ENCODE results near the gene NLRP5. TPM values are rescaled to one million over a fixed set of nuclear protein-coding genes. Genes with fewer than 3 reads are reported as not detected.

The NLRP5 gene
- total RNA-seq, 1 donor from 2014 or later = not detected

- Histone ChIP-seq H3K4me1 (ENCODE audit: insufficient read depth, low read length) (peaks cover 7% of the 10 kb centered on the region), H2AFZ (ENCODE audit: low read depth, low read length) (no peak overlapping the region), H3K27ac (ENCODE audit: low read depth, low read length) (no peak overlapping the region), H3K27me3 (ENCODE audit: insufficient read depth, low read length) (no peaks in the 10 kb centered on the region), H3K4me3 (ENCODE audit: insufficient read depth, low read depth, low read length) (no peak overlapping the region), H3K79me2 (ENCODE audit: insufficient read depth, low read length) (peaks cover 97% of the 10 kb centered on the region), H3K9me3 (ENCODE audit: insufficient read depth, low read depth, low read length) (no peaks in the 10 kb centered on the region), H3K9ac (ENCODE audit: low read length) (no peak overlapping the region), H3K36me3 (ENCODE audit: insufficient read depth, low read length) (no peaks in the 10 kb centered on the region), H4K20me1 (ENCODE audit: insufficient read depth, low read length) (peaks cover 91% of the 10 kb centered on the region), H3K4me2 (ENCODE audit: low read length) (no peak overlapping the region)
- no peak for TF ChIP-seq EZH2 (IDR thresholded peaks at IDR 0.05; ENCODE audit: insufficient read depth, low read length)
- TF ChIP-seq, protein P1, sequence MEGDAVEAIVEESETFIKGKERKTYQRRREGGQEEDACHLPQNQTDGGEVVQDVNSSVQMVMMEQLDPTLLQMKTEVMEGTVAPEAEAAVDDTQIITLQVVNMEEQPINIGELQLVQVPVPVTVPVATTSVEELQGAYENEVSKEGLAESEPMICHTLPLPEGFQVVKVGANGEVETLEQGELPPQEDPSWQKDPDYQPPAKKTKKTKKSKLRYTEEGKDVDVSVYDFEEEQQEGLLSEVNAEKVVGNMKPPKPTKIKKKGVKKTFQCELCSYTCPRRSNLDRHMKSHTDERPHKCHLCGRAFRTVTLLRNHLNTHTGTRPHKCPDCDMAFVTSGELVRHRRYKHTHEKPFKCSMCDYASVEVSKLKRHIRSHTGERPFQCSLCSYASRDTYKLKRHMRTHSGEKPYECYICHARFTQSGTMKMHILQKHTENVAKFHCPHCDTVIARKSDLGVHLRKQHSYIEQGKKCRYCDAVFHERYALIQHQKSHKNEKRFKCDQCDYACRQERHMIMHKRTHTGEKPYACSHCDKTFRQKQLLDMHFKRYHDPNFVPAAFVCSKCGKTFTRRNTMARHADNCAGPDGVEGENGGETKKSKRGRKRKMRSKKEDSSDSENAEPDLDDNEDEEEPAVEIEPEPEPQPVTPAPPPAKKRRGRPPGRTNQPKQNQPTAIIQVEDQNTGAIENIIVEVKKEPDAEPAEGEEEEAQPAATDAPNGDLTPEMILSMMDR (IDR thresholded peaks at IDR 0.05; ENCODE audit: insufficient read depth, low read depth, low read length) = no peak
- FAIRE-seq = no peak
- no peaks in the 10 kb centered on the region for H3K27me3 Mint-ChIP-seq (ENCODE audit: low read depth, unreplicated experiment)
- H3K36me3 Mint-ChIP-seq (ENCODE audit: low read depth, unreplicated experiment) = peaks cover 6% of the 10 kb centered on the region
- DNase-seq (ENCODE audit: low read depth) = no peak
- no peak overlapping the region for H3K27ac Mint-ChIP-seq (ENCODE audit: unreplicated experiment)
- H3K4me3 Mint-ChIP-seq (ENCODE audit: unreplicated experiment) = no peak overlapping the region
- H3K4me1 Mint-ChIP-seq (ENCODE audit: low read depth, unreplicated experiment) = peaks cover 46% of the 10 kb centered on the region
- no peaks in the 10 kb centered on the region for H3K9me3 Mint-ChIP-seq (ENCODE audit: unreplicated experiment)
These were observed 122.7 kb downstream of the NLRP5 start for GRCh38 chr19:56109226-56109625.

- FAIRE-seq (no peak), DNase-seq (ENCODE audit: low read depth) (no peak)
- Mint-ChIP-seq H3K27ac (ENCODE audit: unreplicated experiment) (no peak overlapping the region), H3K4me1 (ENCODE audit: low read depth, unreplicated experiment) (peaks cover 46% of the 10 kb centered on the region), H3K27me3 (ENCODE audit: low read depth, unreplicated experiment) (no peaks in the 10 kb centered on the region), H3K4me3 (ENCODE audit: unreplicated experiment) (peak overlapping the region; percentile 54), H3K36me3 (ENCODE audit: low read depth, unreplicated experiment) (peaks cover 4% of the 10 kb centered on the region), H3K9me3 (ENCODE audit: unreplicated experiment) (no peaks in the 10 kb centered on the region)
- no peaks in the 10 kb centered on the region for H3K36me3 ChIP-seq (ENCODE audit: insufficient read depth, low read length)
- H4K20me1 ChIP-seq (ENCODE audit: insufficient read depth, low read length) = peaks cover 91% of the 10 kb centered on the region
- H3K9ac ChIP-seq (ENCODE audit: low read length) = peak overlapping the region; percentile 18
- no peak overlapping the region for H3K27ac ChIP-seq (ENCODE audit: low read depth, low read length)
- H3K4me2 ChIP-seq (ENCODE audit: low read length) = no peak overlapping the region
- H3K79me2 ChIP-seq (ENCODE audit: insufficient read depth, low read length) = peaks cover 98% of the 10 kb centered on the region
- no peaks in the 10 kb centered on the region for H3K9me3 ChIP-seq (ENCODE audit: insufficient read depth, low read depth, low read length)
- no peak overlapping the region for H2AFZ ChIP-seq (ENCODE audit: low read depth, low read length)
- no peak overlapping the region for H3K4me3 ChIP-seq (ENCODE audit: insufficient read depth, low read depth, low read length)
- no peaks in the 10 kb centered on the region for H3K27me3 ChIP-seq (ENCODE audit: insufficient read depth, low read length)
- peaks cover 7% of the 10 kb centered on the region for H3K4me1 ChIP-seq (ENCODE audit: insufficient read depth, low read length)
- TF ChIP-seq, protein P1 (IDR thresholded peaks at IDR 0.05; ENCODE audit: insufficient read depth, low read depth, low read length) = no peak
- TF ChIP-seq EZH2 (IDR thresholded peaks at IDR 0.05; ENCODE audit: insufficient read depth, low read length) = no peak
These were observed 124.2 kb downstream of the NLRP5 start for GRCh38 chr19:56110515-56111448.

Other genes with a start within 250 kb of the NLRP5 start
- not detected in 2 replicates for gene NLRP9, start 248.4 kb upstream of the NLRP5 start, total RNA-seq
- gene RFPL4A, start 227.7 kb upstream of the NLRP5 start, total RNA-seq = 0.43 TPM in 1 of 2 replicates, not detected in the other
- not detected in 2 replicates for gene RFPL4AL1, start 217.7 kb upstream of the NLRP5 start, total RNA-seq
- not detected in 2 replicates for gene NLRP11, start 154.8 kb upstream of the NLRP5 start, total RNA-seq
- gene NLRP4, start 150.2 kb upstream of the NLRP5 start, total RNA-seq = not detected in 2 replicates
- not detected in 2 replicates for gene NLRP13, start 54.4 kb upstream of the NLRP5 start, total RNA-seq
- not detected in 2 replicates for gene NLRP8, start 38.9 kb upstream of the NLRP5 start, total RNA-seq
- 35.0 and 36.3 TPM in 2 replicates for gene ZNF787, start 134.5 kb downstream of the NLRP5 start, total RNA-seq
- 34.7 and 34.8 TPM in 2 replicates for gene ZNF444, start 154.5 kb downstream of the NLRP5 start, total RNA-seq
- not detected in 2 replicates for gene GALP, start 189.2 kb downstream of the NLRP5 start, total RNA-seq
- gene ZSCAN5B, start 211.0 kb downstream of the NLRP5 start, total RNA-seq = not detected in 2 replicates
- gene ZSCAN5C, start 215.5 kb downstream of the NLRP5 start, total RNA-seq = not detected in 2 replicates